ENCODE measurements around the gene ARMC2. TPM values are rescaled to one million over a fixed set of nuclear protein-coding genes. Genes with fewer than 3 reads are reported as not detected.

ARMC2 gene, protein sequence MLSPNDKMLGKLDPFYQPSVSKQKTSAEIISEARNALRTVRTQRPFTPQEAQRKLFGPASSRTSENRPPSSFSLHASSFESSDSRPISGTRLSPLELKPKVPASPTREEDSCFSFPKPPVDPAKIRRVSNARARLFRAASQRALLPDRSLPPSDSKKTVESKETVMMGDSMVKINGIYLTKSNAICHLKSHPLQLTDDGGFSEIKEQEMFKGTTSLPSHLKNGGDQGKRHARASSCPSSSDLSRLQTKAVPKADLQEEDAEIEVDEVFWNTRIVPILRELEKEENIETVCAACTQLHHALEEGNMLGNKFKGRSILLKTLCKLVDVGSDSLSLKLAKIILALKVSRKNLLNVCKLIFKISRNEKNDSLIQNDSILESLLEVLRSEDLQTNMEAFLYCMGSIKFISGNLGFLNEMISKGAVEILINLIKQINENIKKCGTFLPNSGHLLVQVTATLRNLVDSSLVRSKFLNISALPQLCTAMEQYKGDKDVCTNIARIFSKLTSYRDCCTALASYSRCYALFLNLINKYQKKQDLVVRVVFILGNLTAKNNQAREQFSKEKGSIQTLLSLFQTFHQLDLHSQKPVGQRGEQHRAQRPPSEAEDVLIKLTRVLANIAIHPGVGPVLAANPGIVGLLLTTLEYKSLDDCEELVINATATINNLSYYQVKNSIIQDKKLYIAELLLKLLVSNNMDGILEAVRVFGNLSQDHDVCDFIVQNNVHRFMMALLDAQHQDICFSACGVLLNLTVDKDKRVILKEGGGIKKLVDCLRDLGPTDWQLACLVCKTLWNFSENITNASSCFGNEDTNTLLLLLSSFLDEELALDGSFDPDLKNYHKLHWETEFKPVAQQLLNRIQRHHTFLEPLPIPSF
- 0.65 and 1.1 TPM in 2 replicates for total RNA-seq

DNA sequence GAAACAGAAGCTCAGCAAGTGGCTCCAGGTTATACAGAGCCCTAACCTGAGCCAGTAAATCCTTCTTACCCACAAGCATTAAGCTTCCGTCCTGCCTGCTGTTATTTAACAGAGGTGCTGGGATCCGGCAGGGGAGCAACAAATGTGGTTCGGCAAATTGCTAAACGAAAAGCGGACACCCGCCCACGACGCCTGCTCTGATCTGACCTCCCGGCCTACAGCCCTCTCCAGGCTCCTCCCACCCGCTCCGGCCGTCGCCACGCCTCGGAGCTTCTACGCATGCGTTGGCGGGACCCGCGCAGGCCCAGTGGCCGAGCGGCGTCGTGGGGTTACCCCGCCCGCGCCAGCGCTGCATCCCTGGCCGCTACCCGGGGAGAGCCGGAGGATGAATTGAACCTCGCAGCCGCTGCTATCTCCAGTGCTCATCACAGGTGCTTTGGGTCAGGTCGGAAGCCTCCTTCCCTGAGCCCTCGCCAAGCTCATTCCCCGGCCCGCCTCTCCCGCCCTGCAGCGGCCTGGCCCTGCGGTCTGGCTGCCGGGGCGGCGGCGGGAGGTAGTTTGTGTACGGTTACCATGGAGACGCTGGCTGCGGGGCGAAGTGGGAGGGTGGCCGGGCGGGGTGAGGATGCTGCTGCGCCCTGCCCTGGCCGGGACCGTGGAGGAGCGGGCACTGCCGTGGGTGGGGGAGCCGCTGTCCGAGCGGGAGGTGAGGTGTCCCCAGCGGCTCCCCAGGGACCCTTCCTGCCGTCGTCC, at the start of gene ARMC2:
ARMC2 (plus strand) TSS at position 307 of the 753 bp plus-strand sequence. CDS start 5,846 bp downstream, outside the sequence.

Other genes with a start within 250 kb of the ARMC2 start
- 21.9 and 39.6 TPM in 2 replicates for gene SESN1, start 246.4 kb downstream of the ARMC2 start, total RNA-seq
- 14.7 and 17.7 TPM in 2 replicates for gene CEP57L1, start 247.1 kb downstream of the ARMC2 start, total RNA-seq